Measurements from ENCODE around the gene XG. TPM values are rescaled to one million over a fixed set of nuclear protein-coding genes. Genes with fewer than 3 reads are reported as not detected.
A peak's percentile ranks its signal among the peaks of the same experiment; 100 is the strongest.

XG gene
- total RNA-seq, 1 experiment from 2014 or later: 1.0 TPM

GRCh38 chrX:2846992-2847391 is 95.2 kb downstream of the XG start:
- CTCF ChIA-PET: no interaction called here
- DNase-seq (ENCODE audit: low spot score) (no peak), ATAC-seq (no peak)
- Mint-ChIP-seq H3K27me3 (ENCODE audit: low read depth) (no peaks in the 10 kb centered on the region), H3K36me3 (peaks cover 16% of the 10 kb centered on the region), H3K9me3 (peaks cover 4% of the 10 kb centered on the region; the same call in 1 of the 2 replicates), H3K27ac (no peak overlapping the region), H3K4me1 (peaks cover 30% of the 10 kb centered on the region), H3K4me3 (no peak overlapping the region)
- POLR2A ChIA-PET: no interaction called here
- TF ChIP-seq KAT7 (CRISPR knock-in tag; IDR thresholded peaks at IDR 0.05; ENCODE audit: borderline replicate concordance): no peak
- no peak for TF ChIP-seq CDX4 (CRISPR knock-in tag; IDR thresholded peaks at IDR 0.05; ENCODE audit: borderline replicate concordance)
- no peak for TF ChIP-seq AFF4 (CRISPR knock-in tag; IDR thresholded peaks at IDR 0.05; ENCODE audit: borderline replicate concordance)
- no peak for TF ChIP-seq IRF1 (CRISPR knock-in tag; IDR thresholded peaks at IDR 0.05)
- no peak for TF ChIP-seq TP53 (CRISPR knock-in tag; IDR thresholded peaks at IDR 0.05)

DNA sequence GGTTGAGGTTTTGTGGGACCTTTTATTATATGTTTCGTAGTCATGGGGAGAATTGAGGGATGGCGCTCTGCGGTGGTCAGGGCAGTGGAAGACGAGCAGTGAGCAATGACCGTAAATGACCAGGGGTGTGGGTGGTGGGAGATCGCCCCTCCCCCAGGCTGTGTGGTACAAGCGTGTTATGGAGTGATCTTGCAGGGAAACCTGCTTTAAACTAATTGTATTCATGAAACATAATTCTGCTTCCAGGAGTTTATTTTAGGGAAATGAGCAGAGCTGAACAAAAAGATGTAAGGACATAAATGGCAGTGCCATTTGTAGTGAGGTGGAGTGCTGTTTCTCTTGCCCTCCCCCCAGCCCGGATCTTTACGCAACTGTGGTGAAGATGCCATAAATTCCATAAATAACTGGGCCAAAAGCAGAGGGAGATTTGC is 97.0 kb downstream of the XG start:
- DNase-seq (ENCODE audit: low spot score): no peak
- ChIA-PET POLR2A (no interaction called here), CTCF (no interaction called here)
- H3K4me3 Mint-ChIP-seq: peak overlapping the region; percentile 31; the same call in 1 of the 2 replicates
- peaks cover 30% of the 10 kb centered on the region for H3K4me1 Mint-ChIP-seq
- H3K9me3 Mint-ChIP-seq: peaks cover 3% of the 10 kb centered on the region; the same call in 1 of the 2 replicates
- ATAC-seq: peak; percentile 28
- H3K36me3 Mint-ChIP-seq: peaks cover 8% of the 10 kb centered on the region
- H3K27ac Mint-ChIP-seq: peak overlapping the region; percentile 70
- TF ChIP-seq SMAD3 (CRISPR knock-in tag; IDR thresholded peaks at IDR 0.05; ENCODE audit: borderline replicate concordance) (no peak), ZSCAN18 (CRISPR knock-in tag; IDR thresholded peaks at IDR 0.05) (no peak), HMGA2 (CRISPR knock-in tag; IDR thresholded peaks at IDR 0.05) (no peak), ELF4 (CRISPR knock-in tag; IDR thresholded peaks at IDR 0.05; ENCODE audit: low read depth) (no peak), IRF1 (CRISPR knock-in tag; IDR thresholded peaks at IDR 0.05) (no peak), E2F5 (CRISPR knock-in tag; IDR thresholded peaks at IDR 0.05) (no peak), ZNF138 (CRISPR knock-in tag; conservative IDR thresholded peaks at IDR 0.05) (no peak), ZNF671 (CRISPR knock-in tag; IDR thresholded peaks at IDR 0.05) (no peak), SMAD4 (CRISPR knock-in tag; IDR thresholded peaks at IDR 0.05) (no peak), FOXP1 (CRISPR knock-in tag; IDR thresholded peaks at IDR 0.05; ENCODE audit: borderline replicate concordance) (no peak), ZNF281 (CRISPR knock-in tag; IDR thresholded peaks at IDR 0.05) (no peak)
- TF ChIP-seq, protein P1, sequence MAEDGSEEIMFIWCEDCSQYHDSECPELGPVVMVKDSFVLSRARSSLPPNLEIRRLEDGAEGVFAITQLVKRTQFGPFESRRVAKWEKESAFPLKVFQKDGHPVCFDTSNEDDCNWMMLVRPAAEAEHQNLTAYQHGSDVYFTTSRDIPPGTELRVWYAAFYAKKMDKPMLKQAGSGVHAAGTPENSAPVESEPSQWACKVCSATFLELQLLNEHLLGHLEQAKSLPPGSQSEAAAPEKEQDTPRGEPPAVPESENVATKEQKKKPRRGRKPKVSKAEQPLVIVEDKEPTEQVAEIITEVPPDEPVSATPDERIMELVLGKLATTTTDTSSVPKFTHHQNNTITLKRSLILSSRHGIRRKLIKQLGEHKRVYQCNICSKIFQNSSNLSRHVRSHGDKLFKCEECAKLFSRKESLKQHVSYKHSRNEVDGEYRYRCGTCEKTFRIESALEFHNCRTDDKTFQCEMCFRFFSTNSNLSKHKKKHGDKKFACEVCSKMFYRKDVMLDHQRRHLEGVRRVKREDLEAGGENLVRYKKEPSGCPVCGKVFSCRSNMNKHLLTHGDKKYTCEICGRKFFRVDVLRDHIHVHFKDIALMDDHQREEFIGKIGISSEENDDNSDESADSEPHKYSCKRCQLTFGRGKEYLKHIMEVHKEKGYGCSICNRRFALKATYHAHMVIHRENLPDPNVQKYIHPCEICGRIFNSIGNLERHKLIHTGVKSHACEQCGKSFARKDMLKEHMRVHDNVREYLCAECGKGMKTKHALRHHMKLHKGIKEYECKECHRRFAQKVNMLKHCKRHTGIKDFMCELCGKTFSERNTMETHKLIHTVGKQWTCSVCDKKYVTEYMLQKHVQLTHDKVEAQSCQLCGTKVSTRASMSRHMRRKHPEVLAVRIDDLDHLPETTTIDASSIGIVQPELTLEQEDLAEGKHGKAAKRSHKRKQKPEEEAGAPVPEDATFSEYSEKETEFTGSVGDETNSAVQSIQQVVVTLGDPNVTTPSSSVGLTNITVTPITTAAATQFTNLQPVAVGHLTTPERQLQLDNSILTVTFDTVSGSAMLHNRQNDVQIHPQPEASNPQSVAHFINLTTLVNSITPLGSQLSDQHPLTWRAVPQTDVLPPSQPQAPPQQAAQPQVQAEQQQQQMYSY (CRISPR knock-in tag; IDR thresholded peaks at IDR 0.05): no peak
- H3K27me3 Mint-ChIP-seq (ENCODE audit: low read depth): no peaks in the 10 kb centered on the region
